ENCODE results near the gene JPH2. TPM values are rescaled to one million over a fixed set of nuclear protein-coding genes. Genes with fewer than 3 reads are reported as not detected.

Gene JPH2
- total and polyA plus RNA-seq, 2 of the 4 experiments (the other 2 are of a cell fraction) = 0.44 to 0.54 TPM

- ChIA-PET CTCF (no interaction called here), POLR2A (ENCODE audit: unreplicated experiment) (no interaction called here)
- Histone ChIP-seq H4K5ac (ENCODE audit: low read depth, low read length) (no peak overlapping the region), H3K23ac (ENCODE audit: low read depth, low read length) (no peak overlapping the region), H4K20me1 (ENCODE audit: insufficient read depth, low read length) (no peaks in the 10 kb centered on the region), H2BK5ac (ENCODE audit: low read depth, low read length, poor library complexity, severe bottlenecking) (no peak overlapping the region), H3K9me1 (ENCODE audit: insufficient read depth, low read length) (peaks cover 6% of the 10 kb centered on the region; the same call in 1 of the 2 replicates), H3K4me3 (ENCODE audit: insufficient read depth, low read depth, low read length) (no peak overlapping the region), H3K27me3 (ENCODE audit: control insufficient read depth, insufficient read depth, low read length) (no peaks in the 10 kb centered on the region; the same call in 1 of the 2 replicates), H2BK15ac (ENCODE audit: low read depth, low read length) (no peak overlapping the region), H3K56ac (ENCODE audit: extremely low read depth, insufficient read depth, low read length) (no peak overlapping the region), H3K36me3 (ENCODE audit: control insufficient read depth, insufficient read depth, low read length) (no peaks in the 10 kb centered on the region), H2BK120ac (ENCODE audit: low read depth, low read length) (no peak overlapping the region), H3K4me2 (ENCODE audit: low read depth, low read length) (no peak overlapping the region), H2AK9ac (replicated peaks; ENCODE audit: low read depth, low read length, poor library complexity) (no peak overlapping the region), H2AFZ (replicated peaks; ENCODE audit: low read length, poor library complexity) (no peak overlapping the region), H4K8ac (ENCODE audit: low read depth in 2 of 2, low read length in 2 of 2) (no peak overlapping the region), H3K79me1 (ENCODE audit: low read depth in 1 of 2, low read length in 2 of 2) (peaks cover 0 to 3% of the 10 kb centered on the region in 2 experiments; a peak in 3 of 4 replicates), H3K9ac (ENCODE audit: low read depth, low read length) (no peak overlapping the region), H2AK5ac (ENCODE audit: low read depth, low read length) (no peak overlapping the region), H2BK20ac (ENCODE audit: low read depth, low read length) (no peak overlapping the region), H3K14ac (replicated peaks; ENCODE audit: low read depth, low read length) (no peak overlapping the region), H3K4ac (ENCODE audit: low read depth, low read length) (no peak overlapping the region), H3K4me1 (ENCODE audit: control insufficient read depth, insufficient read depth, low read length) (no peaks in the 10 kb centered on the region), H3K27ac (ENCODE audit: insufficient read depth, low read length) (no peak overlapping the region), H3K18ac (ENCODE audit: low read depth, low read length) (no peak overlapping the region), H4K91ac (ENCODE audit: insufficient read depth, low read depth, low read length) (no peak overlapping the region), H3K9me3 (ENCODE audit: control insufficient read depth, insufficient read depth, low read length) (no peaks in the 10 kb centered on the region)
- dilution Hi-C loops (cut with HindIII; ENCODE audit: low sequenced_read_pairs, unreplicated experiment) (no loop called here), intact Hi-C loops (cut with micrococcal nuclease) (no loop called here), in situ Hi-C loops (cut with MboI; ENCODE audit: low sequenced_read_pairs) (no loop called here)
- ATAC-seq (ENCODE audit: low read depth) = no peak
- no peak for DNase-seq
- no CpG with 5 or more reads among the region's 2 CpGs for WGBS, 2 experiments (ENCODE audit: extremely low coverage in 2 of 2, insufficient read length in 1 of 2)
- BruUV-seq (replicated peaks) = no TSS peak
- TF ChIP-seq MAFK (IDR thresholded peaks at IDR 0.05; ENCODE audit: low read depth, low read length) = no peak
- no peak for TF ChIP-seq USF2 (IDR thresholded peaks at IDR 0.05; ENCODE audit: low read depth, low read length)
- TF ChIP-seq RAD21 (IDR thresholded peaks at IDR 0.05; ENCODE audit: low read length) = no peak
- no peak for TF ChIP-seq CEBPB (IDR thresholded peaks at IDR 0.05; ENCODE audit: low read depth, low read length)
- no peak for TF ChIP-seq MXI1 (IDR thresholded peaks at IDR 0.05; ENCODE audit: borderline replicate concordance, low read depth, low read length)
- no peak for TF ChIP-seq CTCF (conservative IDR thresholded peaks at IDR 0.05; ENCODE audit: low read depth, low read length)
- TF ChIP-seq RCOR1 (IDR thresholded peaks at IDR 0.05; ENCODE audit: insufficient replicate concordance, low read length) = no peak
- no peak for TF ChIP-seq CHD1 (IDR thresholded peaks at IDR 0.05; ENCODE audit: low read depth, low read length)
- no peak for TF ChIP-seq RFX5 (IDR thresholded peaks at IDR 0.05; ENCODE audit: low read depth, low read length)
- TF ChIP-seq POLR2A (IDR thresholded peaks at IDR 0.05; ENCODE audit: low read depth, low read length) = no peak
- TF ChIP-seq SMC3 (IDR thresholded peaks at IDR 0.05; ENCODE audit: low read depth, low read length) = no peak
- TF ChIP-seq NFE2L2 (IDR thresholded peaks at IDR 0.05; ENCODE audit: low read depth, low read length) = no peak
- TF ChIP-seq FOS (IDR thresholded peaks at IDR 0.05; ENCODE audit: low read depth, low read length) = no peak
- TF ChIP-seq MAZ (IDR thresholded peaks at IDR 0.05; ENCODE audit: borderline replicate concordance, low read depth, low read length) = no peak
- no peak for TF ChIP-seq BHLHE40 (IDR thresholded peaks at IDR 0.05; ENCODE audit: low read depth, low read length)
- no peak for TF ChIP-seq ELK1 (IDR thresholded peaks at IDR 0.05; ENCODE audit: borderline replicate concordance, low read depth, low read length)
Measured at GRCh38 chr20:44172572-44172950, 14.4 kb downstream of the JPH2 start.
